NCI-H1694 treated with DMSO at 0.1 percent for 48 hours (cell line): ENCODE results near the gene COL4A1.

Experiments used
- DNase-seq: peaks from one replicate; lab custom pipeline; 2025; lab: John Stamatoyannopoulos, UW

The COL4A1 gene

DNA sequence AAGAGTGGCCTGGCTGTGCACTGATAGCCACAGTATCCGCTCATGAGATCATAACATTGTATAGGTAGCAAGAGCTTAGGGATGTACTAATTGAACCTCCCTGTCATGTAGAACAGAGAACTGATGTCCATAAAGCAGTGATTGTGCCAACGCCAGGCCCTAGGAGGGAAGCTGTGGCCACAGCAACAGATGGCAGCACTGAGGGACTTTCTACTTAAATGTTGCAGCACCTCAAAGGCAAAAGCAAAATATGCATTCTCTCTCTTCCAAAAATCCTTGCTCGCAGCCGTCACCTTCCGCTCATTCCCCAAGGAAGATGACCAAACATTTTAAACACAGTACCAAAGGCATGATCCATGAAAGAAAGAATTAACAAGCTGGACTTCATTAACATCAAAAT, 32.3 kb downstream of the COL4A1 start:
- DNase-seq, result no peak

DNA sequence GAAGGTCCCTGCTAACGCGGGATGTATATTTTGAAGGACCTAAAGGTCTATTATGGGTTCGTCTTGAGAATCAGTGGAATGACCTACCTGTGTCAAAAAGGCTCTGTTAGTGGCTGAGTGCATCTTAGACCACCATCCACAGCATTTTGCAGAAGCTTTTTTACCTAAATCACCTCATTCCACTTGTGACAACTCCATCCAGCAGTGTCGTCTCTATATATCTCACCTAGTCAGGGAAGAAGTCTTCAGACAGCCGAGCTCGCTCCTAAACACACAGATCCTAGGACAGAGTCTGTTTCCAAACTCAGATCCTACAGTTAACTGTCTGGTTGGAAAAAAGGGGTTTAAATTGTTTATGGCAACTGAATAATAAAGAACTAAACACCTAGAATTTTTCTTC, 33.7 kb downstream of the COL4A1 start:
- no peak for DNase-seq

DNA sequence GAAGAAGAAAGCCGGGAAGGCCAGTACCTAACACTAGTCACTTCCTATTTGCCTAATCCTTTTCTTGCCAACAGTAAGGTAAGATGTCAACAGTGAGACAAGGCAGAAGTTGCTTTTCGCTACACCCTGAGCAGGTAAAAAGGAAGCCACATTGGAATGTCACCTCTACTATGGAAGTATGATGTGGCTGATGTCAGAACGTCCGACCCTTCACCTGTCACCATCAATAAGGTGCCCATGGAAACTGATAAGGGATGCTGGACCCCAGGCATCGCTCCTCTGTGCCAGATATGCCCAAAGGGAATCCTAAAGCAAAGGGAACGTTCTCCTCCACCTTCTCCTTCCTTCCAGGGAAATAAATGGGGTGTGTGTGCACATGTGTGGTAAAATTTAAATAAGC, 34.3 kb downstream of the COL4A1 start:
- DNase-seq, result no peak

DNA sequence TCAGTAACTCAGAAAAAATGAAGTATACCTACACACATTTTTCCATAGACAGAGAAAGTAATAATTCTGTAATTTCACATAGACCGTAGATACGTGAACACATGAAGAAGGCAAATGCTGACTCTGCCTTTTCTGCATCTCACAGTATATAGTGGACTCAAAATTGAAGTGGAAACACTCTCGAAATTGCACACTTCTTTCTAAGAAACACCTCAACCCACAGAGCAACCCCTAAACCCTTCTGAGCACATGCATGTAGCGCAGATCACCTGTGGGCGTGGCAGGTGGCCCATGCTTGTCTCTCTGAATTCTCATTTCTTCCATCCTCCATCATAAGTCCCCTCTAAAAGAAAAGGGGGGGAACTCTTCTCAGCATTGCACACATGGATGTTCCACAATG, 34.7 kb downstream of the COL4A1 start:
- no peak for DNase-seq

DNA sequence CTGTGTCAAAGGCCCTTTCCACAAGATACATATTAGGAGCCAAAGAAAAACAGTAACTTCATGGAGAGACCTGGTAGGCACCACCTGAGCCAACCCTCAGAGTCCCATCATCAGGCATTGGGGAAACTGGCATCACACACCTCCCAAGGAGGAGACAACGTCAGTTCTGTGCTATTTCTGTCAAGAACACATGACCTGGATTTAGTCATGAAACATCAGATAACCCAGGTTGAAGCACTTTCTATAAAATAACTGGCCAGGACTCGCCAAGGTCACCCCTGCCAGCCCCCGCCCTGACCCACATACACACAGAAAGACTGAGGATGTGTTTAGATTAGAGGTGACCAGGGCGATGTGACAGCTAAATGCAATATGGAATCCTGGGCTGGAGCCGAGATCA, 35.6 kb downstream of the COL4A1 start:
- DNase-seq, result no peak

DNA sequence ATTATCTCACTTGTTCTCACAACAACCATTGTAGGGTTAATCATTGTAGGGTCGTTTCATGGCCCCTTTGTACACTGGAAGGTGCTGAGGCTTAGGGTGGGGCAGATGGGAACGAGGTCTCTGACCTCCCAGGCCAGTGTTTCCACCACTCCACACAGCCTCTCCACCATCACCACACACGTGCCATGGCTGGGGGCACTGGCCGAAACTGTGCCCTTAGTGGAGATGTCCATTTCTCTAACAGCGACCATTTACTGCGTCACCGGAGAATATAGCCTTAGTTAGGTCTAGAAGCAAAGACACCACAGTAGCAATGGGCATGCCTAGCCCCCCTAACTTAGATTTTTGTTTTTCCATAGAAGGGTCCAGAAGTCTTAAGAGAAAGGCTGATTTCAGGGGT, 36.5 kb downstream of the COL4A1 start:
- no peak for DNase-seq

DNA sequence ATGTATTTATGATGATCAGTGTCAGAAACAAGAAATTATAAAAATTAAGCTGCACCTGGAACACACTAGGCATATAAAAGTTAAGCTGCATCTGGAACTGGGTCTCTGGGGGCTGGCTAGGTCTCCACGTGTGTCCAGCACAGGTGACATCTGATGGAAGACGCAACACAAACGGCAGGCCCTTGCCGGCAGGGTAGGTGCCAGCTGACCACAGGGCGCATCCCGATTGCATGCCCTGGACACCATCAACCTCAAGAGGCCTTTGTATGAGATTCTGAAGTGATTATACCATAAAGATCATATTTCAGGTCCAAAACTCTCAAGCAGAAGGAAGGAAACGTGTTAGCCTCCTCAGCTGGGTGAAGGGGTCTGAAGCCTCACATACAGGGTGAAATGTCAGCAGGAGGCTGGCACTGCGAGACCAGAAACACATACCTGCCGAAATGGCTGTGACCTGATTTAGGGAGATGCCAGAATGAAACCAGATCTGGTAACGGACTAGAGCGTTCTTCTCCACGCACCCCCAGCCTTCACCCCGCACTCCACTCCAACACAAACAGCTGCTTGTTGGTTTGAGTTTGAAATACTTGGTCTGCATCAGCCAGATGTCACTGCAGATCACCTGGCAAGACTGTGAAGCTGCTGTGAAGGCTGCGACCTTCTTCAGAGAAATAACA, 37.3 kb downstream of the COL4A1 start:
- no peak for DNase-seq

DNA sequence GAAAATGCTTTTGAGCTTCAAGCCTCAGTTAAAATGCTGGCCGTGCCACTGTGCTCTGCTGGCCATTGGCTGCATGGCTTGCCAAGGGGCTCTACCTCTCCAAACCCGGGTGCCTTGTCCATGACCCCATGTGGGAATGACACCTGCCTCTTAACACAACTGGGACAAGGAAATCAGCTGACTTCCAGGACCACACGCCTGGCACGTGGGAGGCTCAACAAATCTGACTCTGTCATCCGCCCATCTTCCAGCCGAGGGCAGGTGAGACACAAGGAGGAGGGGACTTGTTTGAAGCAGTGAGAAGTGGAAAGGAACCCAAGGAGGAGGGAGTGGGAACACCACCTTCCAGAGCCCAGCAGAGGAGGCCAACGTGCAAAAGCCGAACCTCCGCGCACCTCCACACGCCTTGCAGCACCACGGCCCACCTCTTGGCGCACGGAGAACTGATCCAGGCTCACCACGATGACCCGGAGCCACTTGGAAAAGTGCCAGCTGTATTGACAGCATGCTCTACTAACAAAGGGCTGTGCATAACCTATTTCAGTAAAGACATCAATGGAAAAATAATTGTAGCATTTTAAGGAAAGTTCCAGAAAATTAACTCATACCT, 38.3 kb downstream of the COL4A1 start:
- no peak for DNase-seq

DNA sequence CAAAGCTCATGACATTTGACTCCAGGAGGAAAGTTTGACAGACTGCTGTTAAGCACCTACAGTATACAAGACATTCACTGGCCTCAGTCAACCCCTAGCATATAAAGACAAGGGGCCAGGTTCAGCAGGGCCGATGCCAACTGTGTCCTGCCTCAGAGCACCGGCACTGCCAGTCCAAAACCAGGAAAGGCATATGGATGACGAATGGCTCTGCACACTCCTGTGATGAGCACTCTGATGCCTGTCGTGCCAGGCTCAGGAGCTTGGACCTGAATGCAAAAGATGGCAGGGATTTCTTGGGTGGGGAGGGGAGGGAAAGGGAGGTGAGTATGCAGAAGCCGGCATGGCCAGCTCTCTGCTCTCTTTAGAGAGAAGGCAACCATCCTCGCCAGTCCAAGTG, 38.9 kb downstream of the COL4A1 start:
- DNase-seq, result no peak

DNA sequence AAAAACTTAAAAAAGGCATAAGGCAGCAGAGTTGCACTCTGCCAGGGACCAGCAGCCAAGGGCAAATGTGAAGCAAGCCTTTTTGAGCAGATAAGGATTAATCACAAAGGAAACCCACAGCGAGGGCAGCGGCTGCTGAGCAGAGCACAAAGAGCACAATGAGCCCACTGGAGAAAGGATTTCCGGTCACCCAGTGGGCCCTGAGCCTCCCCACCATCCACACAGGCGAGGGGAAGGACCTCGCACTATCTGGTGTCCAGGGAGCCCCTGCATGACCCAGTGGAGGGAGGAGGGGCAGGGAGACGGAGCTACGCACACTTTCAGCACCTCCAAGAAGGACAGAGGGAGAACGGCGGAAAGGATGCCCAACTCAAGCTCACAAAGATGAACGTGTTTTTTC, 40.0 kb downstream of the COL4A1 start:
- no peak for DNase-seq

DNA sequence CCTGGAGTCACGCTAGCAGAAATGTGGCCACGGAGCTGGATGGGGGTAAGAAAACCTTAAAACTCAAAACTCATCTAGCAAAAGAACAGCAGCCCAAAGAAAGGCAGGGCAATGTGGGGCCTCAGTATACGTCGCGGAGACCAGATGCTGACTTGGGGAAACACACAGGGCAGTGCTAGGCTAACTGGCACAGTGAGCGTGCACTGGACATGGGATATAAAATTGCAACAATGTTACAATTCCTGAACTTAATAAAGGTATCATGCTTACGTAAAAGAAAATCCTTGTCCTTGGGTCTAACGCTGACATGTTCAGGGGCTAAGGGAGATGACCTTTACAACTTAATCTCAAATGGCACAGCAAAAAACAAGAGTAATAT, 40.5 kb downstream of the COL4A1 start:
- no peak for DNase-seq

DNA sequence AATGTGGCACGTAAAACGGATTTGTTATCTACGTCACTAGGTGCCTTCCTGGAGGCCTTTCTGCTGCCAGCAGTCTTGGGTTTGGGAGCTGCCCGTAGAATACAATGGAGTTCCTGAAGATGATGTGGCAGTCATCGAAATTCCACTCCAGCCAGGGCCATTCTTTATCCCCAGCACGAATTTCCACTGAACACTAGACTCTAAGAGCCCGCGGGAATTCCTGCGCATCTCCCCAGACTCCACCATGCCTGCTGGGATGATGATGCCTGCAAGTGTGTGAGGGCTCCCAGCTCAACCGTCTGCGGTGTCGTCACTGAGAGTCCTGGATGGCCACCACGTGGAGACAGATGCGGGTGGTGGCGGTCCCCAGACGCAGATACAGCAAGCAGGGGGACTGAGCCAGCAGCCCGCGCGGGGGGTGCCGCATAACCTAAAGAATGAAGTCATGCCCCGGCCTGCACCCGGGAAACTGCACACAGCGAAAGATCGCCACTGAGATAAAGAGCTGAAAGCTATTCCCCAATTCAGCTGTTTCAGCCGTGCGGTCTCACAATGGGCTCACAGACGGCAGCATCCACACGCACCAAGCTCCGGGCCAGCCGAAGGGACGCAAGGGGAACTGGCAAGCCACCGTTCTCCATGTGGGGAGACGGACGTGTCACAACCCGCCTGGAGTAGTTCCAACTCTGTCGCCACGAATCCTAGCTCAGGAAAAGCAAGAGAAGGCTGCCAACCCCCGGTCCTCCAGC, 41.1 kb downstream of the COL4A1 start:
- no peak for DNase-seq

DNA sequence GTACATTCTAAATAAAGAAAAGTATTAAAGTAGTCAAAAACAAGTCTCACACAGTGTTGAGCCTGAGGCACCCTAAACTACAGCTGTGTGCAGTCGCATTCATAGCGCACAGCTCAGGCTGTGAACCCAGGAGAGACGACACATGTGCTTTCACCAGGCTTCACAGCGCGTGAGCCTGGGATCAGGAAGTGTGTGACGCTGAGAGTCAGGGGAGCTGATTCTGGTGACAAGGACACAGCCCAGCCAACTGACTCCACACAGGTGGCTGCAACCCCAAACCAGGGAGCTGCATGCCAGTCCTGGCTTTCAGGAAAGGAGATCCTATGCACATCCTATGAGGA, 41.6 kb downstream of the COL4A1 start:
- no peak for DNase-seq

DNA sequence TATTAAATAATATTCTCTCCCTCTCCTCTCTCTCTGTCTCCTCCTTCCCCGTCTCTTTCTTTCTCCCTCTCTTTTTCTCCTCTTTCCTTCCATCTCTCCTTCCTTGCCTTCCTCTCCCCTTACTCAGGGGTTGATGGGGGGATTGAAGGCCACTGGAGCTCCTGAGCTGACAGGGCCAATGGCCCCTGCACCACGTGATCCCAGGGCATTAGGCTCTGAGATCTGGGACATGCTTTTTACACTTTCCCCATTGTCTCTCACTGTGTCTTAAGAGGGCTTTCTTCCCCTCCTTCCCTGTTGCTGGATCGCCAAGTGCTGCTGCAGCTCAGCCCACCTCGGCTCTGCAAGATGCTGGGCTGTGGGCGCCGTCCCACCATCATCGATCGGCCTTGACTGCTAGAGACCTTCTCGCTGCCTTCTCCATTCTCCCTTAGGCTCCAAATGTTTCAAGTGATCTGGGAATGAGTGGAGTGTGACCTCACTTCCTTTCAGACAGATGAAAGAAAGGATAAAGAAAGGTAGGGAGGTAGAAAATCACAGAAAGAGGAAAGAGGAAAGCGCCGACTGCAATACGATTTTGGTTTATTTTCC, 42.2 kb downstream of the COL4A1 start:
- DNase-seq, result no peak

DNA sequence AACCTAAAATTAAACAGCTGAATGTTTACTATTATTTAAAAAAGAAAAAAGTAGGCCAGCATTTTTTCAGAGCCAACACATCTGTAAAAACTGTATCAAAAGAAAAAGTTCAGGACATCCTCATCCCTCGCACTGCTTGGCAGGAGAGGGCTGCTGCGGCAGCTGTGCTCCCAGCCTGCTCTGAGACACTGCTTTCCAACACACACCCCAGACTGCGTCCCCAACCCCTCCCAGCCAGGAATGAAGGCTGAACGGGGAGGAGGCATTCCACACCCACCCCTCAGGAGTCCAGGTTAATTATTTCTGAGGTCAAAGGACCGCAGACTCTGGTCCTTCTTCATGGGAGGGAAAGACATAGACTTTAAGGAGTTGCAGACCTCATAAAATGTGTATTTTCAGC, 43.1 kb downstream of the COL4A1 start:
- no peak for DNase-seq

DNA sequence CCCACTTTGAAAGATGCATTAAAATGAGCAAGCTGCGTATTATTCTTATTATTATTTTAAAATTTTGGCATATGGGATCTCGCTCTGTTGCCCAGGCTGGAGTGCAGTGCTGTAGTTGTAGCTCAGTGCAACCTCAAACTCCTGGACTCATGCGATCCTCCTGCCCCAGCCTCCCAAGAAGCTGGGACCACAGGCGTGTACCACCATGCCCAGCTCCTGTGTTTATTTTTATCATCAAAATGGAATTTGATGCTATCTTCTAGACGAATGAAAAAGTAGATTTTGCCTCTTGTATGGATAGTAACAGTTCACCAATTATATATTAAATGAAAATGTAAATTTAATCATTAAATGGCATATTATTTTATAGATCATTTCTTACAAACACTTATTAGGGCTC, 43.6 kb downstream of the COL4A1 start:
- no peak for DNase-seq

DNA sequence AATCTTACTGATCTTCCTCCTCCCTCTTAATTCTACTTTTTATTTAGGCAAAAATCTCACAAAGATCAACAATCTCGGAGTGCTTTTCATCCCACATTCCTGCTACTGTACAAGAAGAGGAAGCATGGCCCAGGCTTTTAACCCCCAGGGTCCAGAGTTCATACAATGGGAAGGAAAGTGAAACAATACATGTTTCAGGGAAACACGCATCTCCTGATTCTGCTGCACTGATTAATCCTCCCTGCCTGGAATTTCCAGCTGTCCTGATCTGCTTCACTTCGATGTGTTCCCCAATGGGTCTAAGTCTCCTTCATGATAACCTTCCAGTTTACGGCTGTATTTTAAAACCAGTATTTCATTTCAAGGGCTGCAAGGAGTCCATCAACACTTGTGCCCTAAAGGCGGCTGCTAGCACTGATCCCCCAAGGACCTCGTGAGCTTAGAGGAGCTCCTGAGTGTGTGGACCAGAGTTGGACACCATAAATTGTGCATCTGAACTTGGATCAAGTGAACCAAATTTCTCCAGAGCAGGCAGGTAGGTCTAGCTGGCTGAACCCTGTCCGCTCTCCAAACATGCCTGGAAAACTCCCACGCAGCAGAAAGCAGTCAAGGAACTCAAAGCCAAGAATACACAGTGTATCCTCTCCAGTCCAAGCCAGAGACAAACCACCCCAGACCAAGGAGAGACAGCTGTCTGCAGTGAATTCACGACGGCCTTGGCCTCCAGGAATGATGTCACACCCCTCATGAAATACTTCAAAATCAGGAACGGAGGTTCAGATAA, 44.3 kb downstream of the COL4A1 start:
- DNase-seq, result no peak

DNA sequence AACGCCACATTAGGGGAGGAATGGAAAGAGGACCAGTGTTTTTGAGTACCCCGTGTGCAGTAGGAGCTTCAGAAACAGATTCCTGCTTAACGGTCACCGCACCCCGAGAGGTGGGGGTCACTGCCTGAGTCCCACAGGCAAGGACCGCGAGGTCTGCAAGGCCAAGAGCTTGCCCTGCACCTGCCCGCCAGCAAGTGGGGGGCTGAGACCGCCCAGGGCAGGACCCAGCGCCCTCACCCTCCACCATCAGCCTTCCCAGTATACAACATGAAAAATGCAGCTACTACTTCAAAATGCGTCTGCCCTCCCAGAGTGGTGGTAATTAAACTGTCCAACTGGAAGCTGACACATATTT, 44.9 kb downstream of the COL4A1 start:
- no peak for DNase-seq

DNA sequence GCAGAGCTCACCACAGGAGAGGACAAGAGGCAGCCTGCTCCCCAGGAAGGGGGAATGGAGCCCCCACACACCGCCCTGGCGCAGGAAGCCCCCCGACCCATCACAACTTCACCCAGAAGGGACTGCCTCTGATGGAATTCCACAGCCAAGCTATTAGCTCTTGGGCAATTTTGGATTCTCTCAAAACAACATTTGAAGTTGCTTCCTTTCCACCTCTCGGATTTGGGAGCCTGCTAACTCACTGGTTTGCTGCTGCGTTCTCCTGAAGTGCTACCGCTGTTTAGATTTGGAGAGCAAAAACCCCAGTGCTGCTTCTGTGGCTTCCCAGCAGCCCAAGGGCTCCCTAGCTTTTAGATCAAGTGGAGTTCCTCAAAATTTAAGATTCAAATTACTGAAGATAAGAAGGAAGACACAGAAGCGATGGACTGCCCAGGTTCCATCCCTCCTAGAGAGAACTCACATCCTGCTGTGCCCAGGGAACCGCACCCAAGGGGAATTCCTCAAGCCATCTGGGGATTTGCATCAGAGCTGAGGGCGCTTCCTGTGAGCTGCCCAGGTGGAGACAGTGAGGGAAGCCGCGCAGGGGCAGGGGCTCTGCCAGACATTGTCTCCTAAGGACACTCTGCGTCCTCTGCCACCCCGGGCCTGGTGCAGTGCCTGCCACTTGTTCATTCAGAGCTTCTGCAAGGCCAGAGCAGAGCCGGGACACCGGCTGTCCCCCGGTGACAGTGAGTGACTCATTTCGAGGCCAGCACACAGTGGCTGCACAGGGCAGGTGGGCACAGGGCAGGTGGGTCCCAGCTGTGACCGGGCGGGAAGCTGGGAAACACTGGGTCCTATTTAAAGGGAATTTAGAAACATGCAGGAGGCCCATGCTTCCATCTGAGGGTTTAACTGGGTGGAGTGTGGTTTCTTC, 45.5 kb downstream of the COL4A1 start:
- no peak for DNase-seq

DNA sequence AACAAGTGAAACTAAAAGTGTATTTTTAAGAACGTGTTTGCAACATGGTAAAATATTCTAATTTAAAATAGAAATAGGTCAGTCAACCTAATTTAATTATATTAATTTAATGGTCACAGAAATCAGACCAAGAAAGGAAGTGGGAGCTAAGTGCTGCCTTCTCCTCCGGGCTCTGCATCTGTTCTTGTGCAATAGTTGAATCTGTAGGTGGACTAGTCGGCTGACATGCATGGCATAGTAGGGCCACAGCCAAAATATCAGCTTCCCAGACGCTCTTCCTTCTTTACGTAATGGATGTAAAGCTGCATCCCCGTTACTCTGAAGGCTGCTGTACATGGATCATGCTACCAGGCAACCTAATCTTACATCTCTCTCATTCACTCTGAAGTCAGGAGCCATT, 47.3 kb downstream of the COL4A1 start:
- DNase-seq, result no peak

DNA sequence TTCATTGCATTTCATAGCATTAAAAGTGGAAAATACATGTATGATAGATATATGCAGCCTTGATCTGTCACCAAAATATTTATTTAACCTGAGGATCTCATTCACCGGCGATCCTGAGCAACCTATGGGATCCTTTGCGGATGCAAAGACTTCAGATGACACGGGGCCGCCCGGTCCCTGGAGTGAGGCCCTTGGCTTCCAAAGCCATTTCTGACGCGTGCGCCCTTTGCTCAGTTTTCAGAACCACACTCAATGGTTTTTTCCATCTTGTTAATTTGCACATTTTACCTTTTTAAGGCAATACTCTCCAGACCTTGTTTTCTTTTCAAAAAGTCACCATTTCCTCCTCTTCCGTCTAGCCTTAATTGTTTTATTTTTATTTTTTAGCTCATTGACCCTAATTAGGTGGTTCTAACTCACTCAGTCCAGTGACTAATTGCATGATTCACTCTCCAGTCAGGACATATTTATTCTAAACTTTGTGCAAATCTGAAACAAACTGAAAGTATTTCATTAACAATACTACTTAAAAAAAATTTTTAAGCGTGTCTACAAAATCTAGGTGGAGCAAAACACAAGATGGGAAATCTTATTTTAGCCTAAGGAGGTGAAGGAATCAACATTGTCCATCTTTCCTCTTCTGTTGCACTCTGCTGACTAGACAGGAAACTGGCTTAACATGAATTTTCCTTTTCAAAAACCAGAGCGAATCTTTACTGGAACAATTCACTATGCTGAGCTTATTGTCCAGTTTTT, 47.9 kb downstream of the COL4A1 start:
- no peak for DNase-seq
